Measurements from ENCODE around the gene TUBGCP6.

Gene TUBGCP6

DNA sequence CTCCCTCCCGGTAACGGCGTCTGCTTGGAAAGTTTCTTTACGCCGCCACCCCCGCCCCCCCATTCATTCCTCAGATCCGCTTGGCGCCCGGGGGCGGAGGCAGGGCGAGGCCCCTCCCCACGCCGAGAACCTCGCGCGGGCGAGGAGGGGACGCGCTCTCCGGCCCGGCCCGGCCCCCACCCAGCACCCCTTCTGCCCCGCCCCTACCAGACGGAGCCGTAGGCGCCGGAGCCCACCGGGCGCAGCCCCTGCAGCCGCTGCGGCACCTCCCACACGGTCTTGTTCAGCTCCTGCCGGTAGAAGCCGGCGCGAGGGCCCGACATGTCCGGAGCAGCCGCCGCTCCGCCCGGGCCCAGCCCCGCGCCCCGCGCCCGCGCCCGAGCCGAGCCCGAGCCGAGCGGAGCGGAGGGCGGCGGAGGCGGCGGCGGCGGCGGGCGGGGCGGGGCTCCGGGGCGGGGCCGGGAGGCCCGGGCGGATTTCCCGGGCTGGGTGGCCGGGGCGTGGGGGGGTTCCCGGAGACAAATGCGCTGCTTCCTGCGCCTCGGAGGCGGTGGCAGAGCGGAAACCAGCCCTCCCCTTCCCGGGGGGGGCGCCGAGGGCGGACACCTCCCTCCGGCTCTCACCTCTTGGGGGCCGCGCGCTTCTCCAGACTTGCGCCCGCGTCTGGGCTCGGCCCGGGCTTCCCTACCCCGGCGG, 25.3 kb upstream of the TUBGCP6 start, which contains the start of gene MAPK11:
Gene MAPK11 (minus strand): TSS at position 411 of the 696 bp plus-strand sequence. CDS start 88 bp downstream, at position 323.
- peak within 1 kb of the TSS; percentile 28 to 62; a peak in 3 of 4 replicates for H3K4me3 ChIP-seq (ENCODE audit: low read depth in 1 of 2, low read length in 2 of 2)
- H3K27me3 ChIP-seq (ENCODE audit: insufficient read depth, low read length, poor library complexity), result peaks cover 15% of the 10 kb centered on the region
- DNase-seq (peak; percentile 79), ATAC-seq (ENCODE audit: insufficient read depth, low read depth) (peak; percentile 61)
- H2AFZ ChIP-seq (ENCODE audit: low read depth, low read length), result peak within 1 kb of the TSS; percentile 64
- H3K9ac ChIP-seq (ENCODE audit: low read depth, low read length), result peak within 1 kb of the TSS; percentile 59
- H3K79me2 ChIP-seq (ENCODE audit: insufficient read depth, low read length), result no peaks in the 10 kb centered on the region
- TF ChIP-seq EZH2 (IDR thresholded peaks at IDR 0.05; ENCODE audit: borderline replicate concordance, low read depth, low read length, severe bottlenecking) (no peak), CTCF (IDR thresholded peaks at IDR 0.05; ENCODE audit: borderline replicate concordance, extremely low read depth, low read length, poor library complexity, severe bottlenecking) (no peak)
- H3K4me2 ChIP-seq (ENCODE audit: insufficient read depth, low read length), result peak within 1 kb of the TSS; percentile 71
- H3K27ac ChIP-seq (ENCODE audit: low read length), result peak within 1 kb of the TSS; percentile 7; the same call in 1 of the 2 replicates
- H3K9me3 ChIP-seq (ENCODE audit: insufficient read depth, low read length, severe bottlenecking), result no peaks in the 10 kb centered on the region
- no peaks in the 10 kb centered on the region for H3K36me3 ChIP-seq (ENCODE audit: insufficient read depth, low read length)
- peaks cover 28% of the 10 kb centered on the region for H3K4me1 ChIP-seq (ENCODE audit: insufficient read depth, low read length)
- H4K20me1 ChIP-seq (ENCODE audit: insufficient read depth, low read length), result peaks cover 10% of the 10 kb centered on the region

- Histone ChIP-seq H3K79me2 (ENCODE audit: insufficient read depth, low read length) (no peaks in the 10 kb centered on the region), H3K9me3 (ENCODE audit: insufficient read depth, low read length, severe bottlenecking) (no peaks in the 10 kb centered on the region), H3K36me3 (ENCODE audit: insufficient read depth, low read length) (no peaks in the 10 kb centered on the region), H3K4me3 (ENCODE audit: low read depth in 1 of 2, low read length in 2 of 2) (peak overlapping the region; percentile 26 to 62; a peak in 3 of 4 replicates), H3K9ac (ENCODE audit: low read depth, low read length) (peak overlapping the region; percentile 59), H3K27me3 (ENCODE audit: insufficient read depth, low read length, poor library complexity) (peaks cover 15% of the 10 kb centered on the region), H4K20me1 (ENCODE audit: insufficient read depth, low read length) (peaks cover 12% of the 10 kb centered on the region), H3K27ac (ENCODE audit: low read length) (peak overlapping the region; percentile 7; the same call in 1 of the 2 replicates), H3K4me1 (ENCODE audit: insufficient read depth, low read length) (peaks cover 28% of the 10 kb centered on the region), H3K4me2 (ENCODE audit: insufficient read depth, low read length) (peak overlapping the region; percentile 71), H2AFZ (ENCODE audit: low read depth, low read length) (peak overlapping the region; percentile 64; the same call in 1 of the 2 replicates)
- TF ChIP-seq EZH2 (IDR thresholded peaks at IDR 0.05; ENCODE audit: borderline replicate concordance, low read depth, low read length, severe bottlenecking) (no peak), CTCF (IDR thresholded peaks at IDR 0.05; ENCODE audit: borderline replicate concordance, extremely low read depth, low read length, poor library complexity, severe bottlenecking) (no peak)
- ATAC-seq (ENCODE audit: insufficient read depth, low read depth) (no peak), DNase-seq (no peak)
Measured at GRCh38 chr22:50269573-50269969, 24.7 kb upstream of the TUBGCP6 start.

- Histone ChIP-seq H3K36me3 (ENCODE audit: insufficient read depth, low read length) (no peaks in the 10 kb centered on the region), H2AFZ (ENCODE audit: low read depth, low read length) (no peak overlapping the region), H3K4me3 (ENCODE audit: low read depth in 1 of 2, low read length in 2 of 2) (no peak overlapping the region), H3K79me2 (ENCODE audit: insufficient read depth, low read length) (no peaks in the 10 kb centered on the region), H4K20me1 (ENCODE audit: insufficient read depth, low read length) (peaks cover 14% of the 10 kb centered on the region), H3K27ac (ENCODE audit: low read length) (no peak overlapping the region), H3K9ac (ENCODE audit: low read depth, low read length) (no peak overlapping the region), H3K4me1 (ENCODE audit: insufficient read depth, low read length) (peaks cover 28% of the 10 kb centered on the region), H3K27me3 (ENCODE audit: insufficient read depth, low read length, poor library complexity) (peaks cover 15% of the 10 kb centered on the region), H3K4me2 (ENCODE audit: insufficient read depth, low read length) (peak overlapping the region; percentile 71; the same call in 1 of the 2 replicates), H3K9me3 (ENCODE audit: insufficient read depth, low read length, severe bottlenecking) (no peaks in the 10 kb centered on the region)
- TF ChIP-seq CTCF (IDR thresholded peaks at IDR 0.05; ENCODE audit: borderline replicate concordance, extremely low read depth, low read length, poor library complexity, severe bottlenecking), result no peak
- no peak for TF ChIP-seq EZH2 (IDR thresholded peaks at IDR 0.05; ENCODE audit: borderline replicate concordance, low read depth, low read length, severe bottlenecking)
- DNase-seq (no peak), ATAC-seq (ENCODE audit: insufficient read depth, low read depth) (no peak)
Measured at GRCh38 chr22:50268655-50269113, 23.9 kb upstream of the TUBGCP6 start.
